SK-N-MC (cell line): ENCODE measurements around the gene ASTN2.

Experiments
- DNase-seq: peaks from one replicate; pipeline ENCODE4 v3.0.0-alpha.2; 2011; ENCODE audit warnings: low read depth, low spot score
- H3K27ac ChIP-seq: fragments of 200-600 bp; sonication (generic); 2 replicates; pipeline ENCODE4 v1.5.1; 2016; ENCODE audit warnings: mixed run types
- H3K36me3 ChIP-seq: fragments of 200-600 bp; sonication (generic); 2 replicates; pipeline ENCODE4 v1.6.1; 2017; ENCODE audit warnings: antibody characterized with exemption, low read length, mixed read lengths; ENCODE audit not compliant: insufficient read depth
- H3K4me3 ChIP-seq: fragments of 200-600 bp; sonication (generic); 2 replicates; pipeline ENCODE4 v1.5.1; 2016
- H3K9ac ChIP-seq: fragments of 200-600 bp; sonication (generic); 2 replicates; pipeline ENCODE4 v1.8.0; 2017; ENCODE audit warnings: mixed run types, mixed read lengths; ENCODE audit not compliant: insufficient read length
- H3K9me3 ChIP-seq: fragments of 200-600 bp; sonication (generic); 2 replicates; pipeline ENCODE4 v1.6.1; 2017; ENCODE audit warnings: low read depth, mild to moderate bottlenecking, antibody characterized with exemption, low read length, moderate library complexity, mixed read lengths
- EZH2 ChIP-seq: fragments of 200-600 bp; sonication (generic); IDR thresholded peaks from one replicate; pipeline ENCODE4 v1.6.1; 2017; ENCODE audit warnings: antibody characterized with exemption
- FOXP2 ChIP-seq: optimal IDR thresholded peaks from 2 replicates; pipeline ENCODE3; 2011; ENCODE audit warnings: mild to moderate bottlenecking, moderate library complexity; ENCODE audit not compliant: insufficient read depth; ENCODE audit errors: extremely low read length, control extremely low read depth
- POLR2AphosphoS5 ChIP-seq: IDR thresholded peaks from 2 replicates; pipeline ENCODE4 v1.6.1; 2012; ENCODE audit warnings: mild to moderate bottlenecking, low read depth, low read length, borderline replicate concordance

The ASTN2 gene

DNA sequence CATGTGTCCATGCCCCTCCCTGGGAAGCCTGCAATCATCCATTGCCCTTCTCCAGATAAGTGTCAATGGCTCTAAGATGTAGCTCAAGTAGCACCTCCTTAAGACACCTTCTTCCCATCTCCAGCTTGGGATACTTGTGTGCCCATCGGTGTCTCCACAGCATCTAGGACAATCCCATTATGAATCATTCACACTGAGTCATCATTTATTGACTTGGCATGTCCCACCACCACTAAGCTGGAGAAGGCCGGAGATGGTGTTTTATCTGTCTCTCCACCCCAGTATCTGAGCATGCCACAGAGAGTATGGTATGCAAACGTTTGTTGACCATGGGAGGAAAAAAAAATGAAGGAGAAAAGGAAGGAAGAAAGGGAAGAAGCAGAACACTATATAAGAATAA is 385.5 kb downstream of the ASTN2 start:
- Histone ChIP-seq H3K9me3 (no peaks in the 10 kb centered on the region), H3K4me3 (no peak overlapping the region), H3K27ac (no peak overlapping the region), H3K36me3 (no peaks in the 10 kb centered on the region), H3K9ac (no peak overlapping the region)
- DNase-seq = no peak
- TF ChIP-seq EZH2 (no peak), FOXP2 (no peak), POLR2AphosphoS5 (no peak)

DNA sequence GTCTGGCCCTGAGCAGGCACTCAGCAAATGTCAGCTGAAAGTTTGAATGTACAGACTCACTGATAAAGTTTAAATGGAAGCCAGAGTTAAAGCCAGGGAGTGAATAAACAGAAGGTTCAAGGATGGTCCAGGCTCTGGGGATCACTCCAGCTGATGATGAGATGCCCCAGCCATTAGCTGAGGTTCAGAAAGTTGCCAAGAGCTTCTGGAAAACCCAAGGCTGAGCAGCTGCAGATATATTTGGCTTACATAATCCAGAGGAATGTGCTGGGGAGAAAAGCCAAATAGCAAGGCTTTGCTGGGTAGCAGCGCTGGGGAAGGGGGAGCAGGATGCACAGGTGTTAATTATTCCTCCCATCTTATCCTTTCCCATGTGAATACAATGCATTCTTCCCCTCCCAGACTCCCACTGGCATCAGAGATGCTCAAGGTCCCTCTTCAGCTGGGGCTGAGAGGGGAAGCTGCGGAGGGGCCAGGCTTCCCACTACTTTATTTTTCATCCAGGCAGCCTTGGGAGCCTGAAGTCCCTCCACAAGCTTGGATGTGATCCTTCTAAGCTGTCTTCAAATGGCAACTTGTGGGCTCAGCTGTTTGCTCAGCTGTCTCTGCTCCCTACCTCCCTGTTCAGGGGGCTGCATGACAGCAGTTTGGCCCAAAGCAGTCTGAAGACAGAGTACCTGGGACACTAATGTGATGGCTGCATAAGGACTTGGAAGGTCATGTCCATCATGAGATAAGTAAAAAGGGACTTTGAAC is 386.6 kb downstream of the ASTN2 start:
- Histone ChIP-seq H3K4me3 (no peak overlapping the region), H3K9me3 (no peaks in the 10 kb centered on the region), H3K36me3 (no peaks in the 10 kb centered on the region), H3K27ac (no peak overlapping the region), H3K9ac (no peak overlapping the region)
- no peak for DNase-seq
- TF ChIP-seq FOXP2 (no peak), POLR2AphosphoS5 (no peak), EZH2 (no peak)

DNA sequence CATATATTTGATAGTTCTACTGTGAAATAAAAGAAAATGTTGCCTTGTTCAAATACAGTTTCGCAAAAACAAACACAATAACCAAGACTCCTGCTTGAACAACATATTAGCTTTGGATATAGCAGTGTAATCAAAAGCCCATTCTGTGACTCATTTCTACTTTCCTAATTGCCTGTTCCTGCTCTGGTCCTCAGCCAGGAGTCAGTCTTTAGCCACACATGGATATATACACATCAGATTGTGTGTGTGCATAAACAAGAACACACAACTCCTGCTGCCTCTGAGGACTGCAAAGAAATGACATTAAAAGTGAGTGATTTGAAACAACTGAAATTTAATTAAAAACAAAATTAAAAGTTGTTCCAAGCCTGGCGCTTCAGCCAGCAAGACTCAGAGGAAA is 393.0 kb downstream of the ASTN2 start:
- no peaks in the 10 kb centered on the region for H3K9me3 ChIP-seq
- no peak overlapping the region for H3K27ac ChIP-seq
- TF ChIP-seq FOXP2 = no peak
- no peak for TF ChIP-seq POLR2AphosphoS5
- H3K9ac ChIP-seq = no peak overlapping the region
- no peak for DNase-seq
- H3K36me3 ChIP-seq = no peaks in the 10 kb centered on the region
- H3K4me3 ChIP-seq = no peak overlapping the region

DNA sequence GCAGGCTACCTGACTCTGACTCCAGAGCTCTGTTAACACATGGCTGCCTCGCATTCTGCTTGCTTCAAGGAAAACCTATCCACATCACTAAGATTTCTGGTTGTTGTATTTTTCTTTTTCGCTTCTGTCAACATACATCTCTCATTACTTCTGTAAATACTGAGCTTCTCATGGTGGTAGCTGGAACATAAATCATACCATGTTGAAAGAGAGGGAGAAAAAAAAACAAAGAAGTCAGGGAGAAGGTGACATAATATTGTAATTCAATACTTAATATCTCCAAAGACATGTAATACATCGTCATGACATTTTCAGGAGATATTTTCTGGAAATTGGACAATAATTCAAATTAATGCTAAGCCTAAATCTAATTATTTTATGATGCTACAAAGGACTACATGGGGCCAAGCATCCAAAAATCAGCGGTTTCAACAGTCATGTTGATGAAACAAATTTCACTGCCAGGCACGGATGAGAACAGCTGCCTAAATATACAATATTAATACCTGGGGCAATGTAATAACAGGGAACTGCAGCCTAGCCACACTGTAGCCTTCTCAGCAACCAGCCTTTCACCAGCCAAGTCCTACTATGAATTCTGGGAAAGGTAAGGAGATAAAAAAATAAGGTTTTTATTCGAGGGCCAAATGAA is 395.8 kb downstream of the ASTN2 start:
- TF ChIP-seq EZH2 (no peak), POLR2AphosphoS5 (no peak), FOXP2 (no peak)
- H3K9me3 ChIP-seq = no peaks in the 10 kb centered on the region
- no peak overlapping the region for H3K4me3 ChIP-seq
- H3K9ac ChIP-seq = no peak overlapping the region
- no peak overlapping the region for H3K27ac ChIP-seq
- no peak for DNase-seq
- no peaks in the 10 kb centered on the region for H3K36me3 ChIP-seq

DNA sequence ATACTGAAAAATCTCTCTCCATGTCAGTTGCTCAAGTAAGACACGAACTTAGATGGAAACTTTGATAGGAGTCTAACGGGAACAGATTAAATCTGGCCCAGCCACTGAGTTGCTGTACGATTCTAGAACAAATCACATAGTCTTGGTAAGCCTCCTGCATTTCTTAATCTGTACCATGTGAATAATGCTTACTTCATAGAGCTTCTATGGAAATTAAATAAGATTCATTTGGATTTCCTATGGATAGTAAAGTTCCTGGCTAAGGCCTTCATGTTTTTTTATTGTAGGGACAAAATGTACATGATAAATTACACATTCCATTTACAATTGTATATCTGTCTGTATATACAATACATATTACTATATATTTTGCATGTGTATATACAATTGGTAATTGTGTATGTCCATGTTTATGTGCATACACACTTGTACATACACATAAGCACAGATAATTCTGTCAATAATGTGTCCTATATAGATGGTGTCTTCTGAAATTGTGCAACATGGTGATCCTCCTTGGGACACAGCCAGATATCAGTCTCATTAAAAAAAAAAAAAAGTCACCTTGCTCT is 397.4 kb downstream of the ASTN2 start:
- no peak for DNase-seq
- Histone ChIP-seq H3K9me3 (no peaks in the 10 kb centered on the region), H3K36me3 (no peaks in the 10 kb centered on the region), H3K4me3 (no peak overlapping the region), H3K27ac (no peak overlapping the region), H3K9ac (no peak overlapping the region)
- TF ChIP-seq EZH2 = no peak
- TF ChIP-seq POLR2AphosphoS5 = no peak
- no peak for TF ChIP-seq FOXP2

DNA sequence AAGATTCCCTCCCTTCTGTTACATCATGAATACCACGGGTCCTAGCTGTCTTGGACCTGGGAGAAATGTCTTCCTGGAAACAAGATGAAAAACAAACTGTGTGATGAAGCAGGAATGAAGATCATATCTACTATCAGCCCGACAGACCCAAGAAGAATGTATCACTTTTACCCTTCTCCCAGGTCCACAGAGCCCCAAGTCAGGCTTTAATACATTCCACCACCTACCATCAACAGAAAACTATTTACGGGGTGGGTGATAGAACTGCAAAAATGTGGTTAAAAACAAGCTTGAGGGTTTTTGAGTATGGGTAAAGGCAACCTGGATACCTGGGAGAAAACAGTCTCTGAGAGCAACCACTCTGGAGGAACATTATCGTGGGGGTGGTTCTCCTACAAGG is 400.8 kb downstream of the ASTN2 start:
- TF ChIP-seq POLR2AphosphoS5 (no peak), FOXP2 (no peak), EZH2 (no peak)
- no peak overlapping the region for H3K27ac ChIP-seq

DNA sequence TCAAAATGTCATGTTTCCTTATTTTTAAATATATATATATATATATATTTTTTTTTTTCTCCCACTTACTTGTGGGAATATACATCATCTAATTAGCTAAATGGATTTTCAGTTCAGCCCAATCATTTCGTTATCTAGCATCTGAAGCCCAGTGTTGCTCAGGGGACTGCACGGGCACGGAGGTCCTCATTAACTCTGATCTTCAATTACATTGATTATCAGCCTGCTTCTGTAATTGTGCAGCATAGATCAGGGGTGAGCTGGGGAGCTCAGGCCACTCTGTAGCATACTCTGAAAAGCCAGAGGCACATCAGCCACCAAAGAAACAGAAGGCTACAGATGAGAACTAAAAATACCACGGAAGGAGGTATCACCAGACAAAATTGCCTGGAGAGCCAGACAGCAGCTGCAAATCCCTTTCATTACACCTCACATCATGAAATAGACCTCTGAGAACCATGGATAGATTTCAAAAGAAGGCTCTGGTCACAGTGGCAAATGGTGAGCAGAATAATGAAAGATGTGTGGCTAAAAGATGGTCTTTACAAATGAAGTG is 401.3 kb downstream of the ASTN2 start:
- Histone ChIP-seq H3K27ac (no peak overlapping the region), H3K36me3 (no peaks in the 10 kb centered on the region), H3K9me3 (no peaks in the 10 kb centered on the region), H3K4me3 (no peak overlapping the region), H3K9ac (no peak overlapping the region)
- no peak for TF ChIP-seq EZH2
- no peak for TF ChIP-seq POLR2AphosphoS5
- TF ChIP-seq FOXP2 = no peak
- no peak for DNase-seq

More for the DNA sequence above, 400.8 kb downstream of the ASTN2 start:
- Histone ChIP-seq H3K36me3 (no peaks in the 10 kb centered on the region), H3K9ac (no peak overlapping the region), H3K9me3 (no peaks in the 10 kb centered on the region), H3K4me3 (no peak overlapping the region)
- DNase-seq = no peak

DNA sequence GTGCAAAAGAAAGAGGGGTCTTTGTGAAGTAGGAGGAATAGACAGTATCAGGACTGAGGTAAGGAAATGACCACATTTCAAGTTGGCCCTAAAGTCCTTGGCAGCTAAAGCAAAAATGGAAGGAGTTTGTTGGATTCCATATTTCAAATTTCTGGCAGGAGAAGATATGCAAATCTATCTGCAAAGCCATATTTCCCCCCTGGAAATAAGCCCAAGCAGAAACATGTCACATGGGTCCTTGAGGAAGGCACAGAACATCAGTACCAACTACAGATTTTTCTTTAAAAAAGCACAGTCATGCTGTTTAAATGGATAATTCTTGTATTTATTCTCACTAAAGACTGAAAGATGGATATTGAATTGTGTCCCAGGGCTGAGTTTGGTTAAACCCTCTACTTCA is 404.8 kb downstream of the ASTN2 start:
- Histone ChIP-seq H3K36me3 (no peaks in the 10 kb centered on the region), H3K9ac (no peak overlapping the region), H3K4me3 (no peak overlapping the region), H3K27ac (no peak overlapping the region), H3K9me3 (no peaks in the 10 kb centered on the region)
- TF ChIP-seq EZH2 (no peak), FOXP2 (no peak), POLR2AphosphoS5 (no peak)
- no peak for DNase-seq
